Dedifferentiated amniotic fluid mesenchymal stem cell (primary cell): ENCODE measurements around the gene TEAD4.

Experiments
- DNase-seq: peaks from one replicate; pipeline ENCODE4 v3.0.0-alpha.2; 2016; ENCODE audit errors: extremely low spot score

Gene TEAD4

GRCh38 chr12:3032770-3033538 is 73.8 kb downstream of the TEAD4 start:
- no peak for DNase-seq

GRCh38 chr12:3033539-3033867 is 74.3 kb downstream of the TEAD4 start:
- no peak for DNase-seq

GRCh38 chr12:3034067-3034750 is 75.0 kb downstream of the TEAD4 start:
- peak; percentile 26 for DNase-seq

- DNase-seq, result no peak
Observed at GRCh38 chr12:3035171-3035570, 76.0 kb downstream of the TEAD4 start.

- DNase-seq, result no peak
Observed at GRCh38 chr12:3035815-3036702, 76.9 kb downstream of the TEAD4 start.

GRCh38 chr12:3036901-3037600 is 77.9 kb downstream of the TEAD4 start:
- DNase-seq, result no peak

- no peak for DNase-seq
Observed at GRCh38 chr12:3038166-3038565, 79.0 kb downstream of the TEAD4 start.

GRCh38 chr12:3038926-3039510 is 79.8 kb downstream of the TEAD4 start:
- DNase-seq, result no peak

GRCh38 chr12:3040026-3040656 is 80.9 kb downstream of the TEAD4 start:
- DNase-seq, result no peak

- no peak for DNase-seq
Observed at GRCh38 chr12:3040663-3041544, 81.7 kb downstream of the TEAD4 start.

- DNase-seq, result peak; percentile 69
Observed at GRCh38 chr12:3041558-3042164, 82.5 kb downstream of the TEAD4 start.

- no peak for DNase-seq
Observed at GRCh38 chr12:3042394-3042793, 83.2 kb downstream of the TEAD4 start.

- DNase-seq, result no peak
Observed at GRCh38 chr12:3042826-3043225, 83.6 kb downstream of the TEAD4 start.

GRCh38 chr12:3043406-3043805 is 84.2 kb downstream of the TEAD4 start:
- DNase-seq, result no peak

- no peak for DNase-seq
Observed at GRCh38 chr12:3044141-3044630, 85.0 kb downstream of the TEAD4 start.

GRCh38 chr12:3045494-3045893 is 86.3 kb downstream of the TEAD4 start:
- no peak for DNase-seq

GRCh38 chr12:3045989-3046388 is 86.8 kb downstream of the TEAD4 start:
- DNase-seq, result no peak

GRCh38 chr12:3046441-3047200 is 87.4 kb downstream of the TEAD4 start:
- no peak for DNase-seq

- DNase-seq, result no peak
Observed at GRCh38 chr12:3047961-3048360, 88.8 kb downstream of the TEAD4 start.
